B cell (primary cell): ENCODE measurements around the gene GNB1. TPM values are rescaled to one million over a fixed set of nuclear protein-coding genes. Genes with fewer than 3 reads are reported as not detected.

Source experiments
- ATAC-seq: fragments of 200-7000 bp; cut with Tn5 transposase; one replicate; pipeline ENCODE4 v1.10.0; 2021; ENCODE audit warnings: low read depth, mild to moderate bottlenecking, moderate number of reproducible peaks, moderate library complexity
- CTCF ChIA-PET: fragments of 350-600 bp; sonication (Branson Sonifier 250); formaldehyde crosslinking; loops from one replicate; lab custom pipeline; 2021; ENCODE audit warnings: antibody characterized with exemption, inconsistent platforms; lab: Charles Lee
- POLR2A ChIA-PET: fragments of 350-600 bp; sonication (Branson Sonifier 250); formaldehyde crosslinking; loops from one replicate; lab custom pipeline; 2021; ENCODE audit warnings: antibody characterized with exemption; lab: Charles Lee
- DNase-seq: peaks from one replicate; pipeline ENCODE4 v3.0.0; 2013
- H2AFZ ChIP-seq: 2 replicates; pipeline ENCODE4 v1.6.1; 2012; ENCODE audit warnings: mild to moderate bottlenecking, low read depth, low read length; ENCODE audit not compliant: insufficient read depth, poor library complexity, severe bottlenecking
- H3K27ac ChIP-seq, 2 donors: 1 replicate in 1 of 2; 2 replicates in 1 of 2; pipeline ENCODE4 v1.5.1; 2012 to 2013; ENCODE audit warnings: low read length in 2 of 2, mild to moderate bottlenecking in 2 of 2, moderate library complexity in 1 of 2
- H3K27me3 ChIP-seq, 4 experiments: fragments of 200-600 bp in 1 of 4; sonication (generic) in 1 of 4; replicated peaks in 1 of 4; 1 replicate in 2 of 4; 2 replicates in 2 of 4; pipeline versions ENCODE4 v1.6.1 to v1.7.0; 2013 to 2016; ENCODE audit warnings: low read length in 3 of 4, mild to moderate bottlenecking in 2 of 4, mixed read lengths in 1 of 4, moderate library complexity in 1 of 4; ENCODE audit not compliant: insufficient read depth in 4 of 4, control insufficient read depth in 3 of 4; ENCODE audit errors: control extremely low read depth in 1 of 4
- H3K36me3 ChIP-seq, 2 experiments: replicated peaks in 1 of 2; 1 replicate in 1 of 2; 2 replicates in 1 of 2; pipeline versions ENCODE4 v1.6.1 to v1.7.1; 2013; ENCODE audit warnings: low read length in 1 of 2; ENCODE audit not compliant: insufficient read depth in 2 of 2, control insufficient read depth in 1 of 2; ENCODE audit errors: control extremely low read depth in 1 of 2, extremely low read depth in 1 of 2
- H3K4me1 ChIP-seq, 2 donors: fragments of 200-600 bp in 1 of 2; sonication (generic) in 1 of 2; 1 replicate in 1 of 2; 2 replicates in 1 of 2; pipeline versions ENCODE4 v1.5.1 to v1.6.1; 2013 to 2017; ENCODE audit warnings: low read length in 2 of 2; ENCODE audit not compliant: control insufficient read depth in 2 of 2, insufficient read depth in 2 of 2
- H3K4me2 ChIP-seq: replicated peaks from 2 replicates; pipeline ENCODE3; 2012; ENCODE audit warnings: mild to moderate bottlenecking, low read depth, low read length; ENCODE audit not compliant: poor library complexity, severe bottlenecking
- H3K4me3 ChIP-seq, 5 experiments: fragments of 200-600 bp in 1 of 5; sonication (generic) in 1 of 5; 1 replicate in 3 of 5; 2 replicates in 2 of 5; pipeline versions ENCODE4 v1.5.1 to v1.7.0; 2011 to 2016; ENCODE audit warnings: low read length in 4 of 5, mild to moderate bottlenecking in 4 of 5, low read depth in 2 of 5, control low read depth in 1 of 5, moderate library complexity in 1 of 5; ENCODE audit not compliant: insufficient read depth in 1 of 5; ENCODE audit errors: control extremely low read depth in 1 of 5, extremely low read depth in 1 of 5
- H3K79me2 ChIP-seq: fragments of 200-600 bp; sonication (generic); one replicate; pipeline ENCODE4 v1.6.0; 2016; ENCODE audit warnings: low read length; ENCODE audit not compliant: control insufficient read depth, insufficient read depth
- H3K9ac ChIP-seq: fragments of 200-600 bp; sonication (generic); 2 replicates; pipeline ENCODE4 v1.6.1; 2017; ENCODE audit warnings: mild to moderate bottlenecking, low read length, moderate library complexity
- H3K9me3 ChIP-seq, 3 donors: one replicate each; pipeline versions ENCODE4 v1.6.1 to v1.7.1; 2013; ENCODE audit warnings: low read length in 2 of 3; ENCODE audit not compliant: control insufficient read depth in 2 of 3, insufficient read depth in 1 of 3; ENCODE audit errors: control extremely low read depth in 1 of 3
- H4K20me1 ChIP-seq: 2 replicates; pipeline ENCODE4 v1.6.0; 2012; ENCODE audit warnings: mild to moderate bottlenecking, low read length; ENCODE audit not compliant: insufficient read depth, control insufficient read depth, poor library complexity, severe bottlenecking
- H3K27ac Mint-ChIP-seq: one replicate; pipeline ENCODE4 v1.8.0; 2021; ENCODE audit warnings: mixed read lengths
- H3K27me3 Mint-ChIP-seq: one replicate; pipeline ENCODE4 v1.8.0; 2021; ENCODE audit warnings: mixed read lengths
- H3K4me1 Mint-ChIP-seq: one replicate; pipeline ENCODE4 v1.8.0; 2021; ENCODE audit warnings: mixed read lengths
- H3K4me3 Mint-ChIP-seq: one replicate; pipeline ENCODE4 v1.8.0; 2021; ENCODE audit warnings: mixed read lengths
- H3K9me3 Mint-ChIP-seq: one replicate; pipeline ENCODE4 v1.8.0; 2022; ENCODE audit warnings: mixed read lengths; ENCODE audit not compliant: insufficient read depth
- CTCF ChIP-seq: fragments of 200-600 bp; IDR thresholded peaks from one replicate; pipeline ENCODE4 v1.8.0; 2022; ENCODE audit warnings: antibody characterized with exemption, mild to moderate bottlenecking
- EZH2 ChIP-seq: IDR thresholded peaks from 2 replicates; pipeline ENCODE4 v1.6.1; 2012; ENCODE audit warnings: borderline replicate concordance, low read depth, mild to moderate bottlenecking, moderate library complexity, low read length; ENCODE audit not compliant: insufficient read depth, poor library complexity, severe bottlenecking
- WGBS: methylation state at CpG from one replicate; pipeline ENCODE4 v1.1.5; 2013; ENCODE audit warnings: missing lambda C conversion rate; ENCODE audit not compliant: insufficient coverage; 5-methylcytosine and 5-hydroxymethylcytosine counted together
- intact Hi-C: fragments of 100-400 bp; cut with micrococcal nuclease; formaldehyde crosslinking; loops from one replicate; pipeline ENCODE4 v1.10.0; 2022
- polyA plus RNA-seq: library from polyadenylated mRNA; depleted of rRNA; stranded (reverse); fragments of >200 nt; gene quantifications from 2 replicates; pipeline ENCODE4 v1.2.3, GENCODE V29; 2012
- total RNA-seq, 2 donors: library from RNA; stranded (reverse); fragments of 120-200 nt in 1 of 2; gene quantifications; 1 replicate in 1 of 2; 2 replicates in 1 of 2; pipeline versions ENCODE4 v1.2.3 to v1.2.4, GENCODE V29; 2013 to 2022

GNB1 gene
- total and polyA plus RNA-seq, 2 donors (not counting 1 experiment from before 2014, with no cell fraction given) = 249 to 269 TPM

GRCh38 chr1:1839311-1839965 is 51.4 kb downstream of the GNB1 start:
- TF ChIP-seq CTCF = no peak
- TF ChIP-seq EZH2 = no peak
- peaks cover 94% of the 10 kb centered on the region for H4K20me1 ChIP-seq
- H3K79me2 ChIP-seq = peaks cover 100% of the 10 kb centered on the region
- Mint-ChIP-seq H3K27ac (no peak overlapping the region), H3K4me1 (peaks cover 54% of the 10 kb centered on the region), H3K9me3 (no peaks in the 10 kb centered on the region), H3K4me3 (no peak overlapping the region), H3K27me3 (no peaks in the 10 kb centered on the region)
- WGBS = 100% methylated on average over 4 of the region's 10 CpGs
- H3K36me3 ChIP-seq = peaks cover 2 to 7% of the 10 kb centered on the region in 2 experiments
- no peak for DNase-seq
- intact Hi-C loops = no loop called here
- no peaks in the 10 kb centered on the region for H3K9me3 ChIP-seq
- H3K4me2 ChIP-seq = no peak overlapping the region
- H2AFZ ChIP-seq = no peak overlapping the region
- H3K9ac ChIP-seq = no peak overlapping the region
- peaks cover 59 to 60% of the 10 kb centered on the region in 2 donors for H3K4me1 ChIP-seq
- H3K27ac ChIP-seq = peak overlapping the region in 1 of 2 donors; percentile 64
- no peak overlapping the region for H3K4me3 ChIP-seq
- ChIA-PET CTCF (interaction anchor here (0.9 kb wide), 1 partner anchor 60 kb away, joined by 4 read pairs; no protein-coding TSS in a partner anchor), POLR2A (interaction anchor here (1.0 kb wide), 1 partner anchor 25 kb away, joined by 3 read pairs; no protein-coding TSS in a partner anchor)
- no peak for ATAC-seq
- H3K27me3 ChIP-seq = no peaks in the 10 kb centered on the region

GRCh38 chr1:1836119-1836518 is 54.8 kb downstream of the GNB1 start:
- Histone ChIP-seq H3K27ac (peak overlapping the region in 1 of 2 donors; percentile 16), H3K4me1 (peaks cover 57 to 60% of the 10 kb centered on the region in 2 donors), H2AFZ (no peak overlapping the region), H4K20me1 (peaks cover 94% of the 10 kb centered on the region), H3K4me3 (no peak overlapping the region), H3K27me3 (no peaks in the 10 kb centered on the region), H3K4me2 (no peak overlapping the region), H3K79me2 (peaks cover 100% of the 10 kb centered on the region), H3K9me3 (no peaks in the 10 kb centered on the region), H3K9ac (no peak overlapping the region), H3K36me3 (peaks cover 2 to 14% of the 10 kb centered on the region in 2 experiments)
- no peak overlapping the region for H3K4me3 Mint-ChIP-seq
- H3K9me3 Mint-ChIP-seq = no peaks in the 10 kb centered on the region
- ATAC-seq (no peak), DNase-seq (no peak)
- POLR2A ChIA-PET = interaction anchor here (1.2 kb wide), 1 partner anchor 56 kb away, joined by 5 read pairs; no protein-coding TSS in a partner anchor
- no peaks in the 10 kb centered on the region for H3K27me3 Mint-ChIP-seq
- TF ChIP-seq CTCF (no peak), EZH2 (no peak)
- H3K4me1 Mint-ChIP-seq = peaks cover 55% of the 10 kb centered on the region
- CTCF ChIA-PET = no interaction called here
- 97% methylated on average over 7 of the region's 8 CpGs for WGBS
- intact Hi-C loops = no loop called here
- H3K27ac Mint-ChIP-seq = no peak overlapping the region
